NK-92 treated with Interleukin-12 subunit alpha and Interleukin-12 subunit beta, amount 100 ng/mL, for 24 hours (cell line): Measurements from ENCODE around the gene PAX6.

ENCODE experiments used
- DNase-seq: peaks from one replicate; lab custom pipeline; 2025; lab: John Stamatoyannopoulos, UW

The PAX6 gene

GRCh38 chr11:31810779-31811647 lies at the start of gene PAX6:
TSS of gene PAX6 (minus strand) at chr11:31811322. CDS start at chr11:31806411, 4,911 bp downstream.
- no peak for DNase-seq

GRCh38 chr11:31860391-31860790 lies 49.3 kb upstream of the PAX6 start:
- no peak for DNase-seq

- DNase-seq: no peak
Measured at GRCh38 chr11:31856248-31856647, 45.1 kb upstream of the PAX6 start.

GRCh38 chr11:31855466-31855865 lies 44.3 kb upstream of the PAX6 start:
- no peak for DNase-seq

- no peak for DNase-seq
Measured at GRCh38 chr11:31850365-31850764, 39.2 kb upstream of the PAX6 start.

GRCh38 chr11:31847761-31848160 lies 36.6 kb upstream of the PAX6 start:
- DNase-seq: no peak

- no peak for DNase-seq
Measured at GRCh38 chr11:31845331-31845730, 34.2 kb upstream of the PAX6 start.

GRCh38 chr11:31844351-31844750 lies 33.2 kb upstream of the PAX6 start:
- no peak for DNase-seq

- no peak for DNase-seq
Measured at GRCh38 chr11:31841435-31841834, 30.3 kb upstream of the PAX6 start.

GRCh38 chr11:31834237-31834636 lies 23.1 kb upstream of the PAX6 start:
- DNase-seq: no peak

- DNase-seq: no peak
Measured at GRCh38 chr11:31830406-31830805, 19.3 kb upstream of the PAX6 start.

- DNase-seq: no peak
Measured at GRCh38 chr11:31828217-31828616, 17.1 kb upstream of the PAX6 start.

GRCh38 chr11:31827455-31828206 lies 16.5 kb upstream of the PAX6 start:
- no peak for DNase-seq

- no peak for DNase-seq
Measured at GRCh38 chr11:31826536-31827438, 15.7 kb upstream of the PAX6 start.

GRCh38 chr11:31825838-31826484 lies 14.8 kb upstream of the PAX6 start:
- DNase-seq: no peak

GRCh38 chr11:31824879-31825837 lies 14.0 kb upstream of the PAX6 start:
- no peak for DNase-seq

- no peak for DNase-seq
Measured at GRCh38 chr11:31824332-31824878, 13.3 kb upstream of the PAX6 start.

GRCh38 chr11:31823644-31824331 lies 12.7 kb upstream of the PAX6 start:
- DNase-seq: no peak

GRCh38 chr11:31822927-31823643 lies 12.0 kb upstream of the PAX6 start:
- DNase-seq: no peak
